Keratinocyte (primary cell): ENCODE data around the gene RRP1B. TPM values are rescaled to one million over a fixed set of nuclear protein-coding genes. Genes with fewer than 3 reads are reported as not detected.

Experiments used
- DNase-seq: peaks from one replicate; pipeline ENCODE4 v3.0.0-alpha.2; 2011; ENCODE audit warnings: low read depth, missing footprints, low spot score
- FAIRE-seq: peaks from 2 replicates; lab custom pipeline; 2011; peaks lifted over from hg19 to GRCh38; lab: Jason Lieb, UNC
- H2AFZ ChIP-seq: 2 replicates; pipeline ENCODE4 v1.6.0; 2012; ENCODE audit warnings: low read length, control low read depth, inconsistent platforms; ENCODE audit not compliant: control insufficient read depth
- H3K27ac ChIP-seq: 2 replicates; pipeline ENCODE4 v1.5.1; 2011; ENCODE audit warnings: low read length; ENCODE audit not compliant: control insufficient read depth, insufficient read depth
- H3K27me3 ChIP-seq: 3 replicates; pipeline ENCODE4 v1.6.0; 2011; ENCODE audit warnings: low read length; ENCODE audit not compliant: control insufficient read depth, insufficient read depth; ENCODE audit errors: extremely low read depth
- H3K36me3 ChIP-seq, 2 experiments: 2 replicates in 1 of 2; 3 replicates in 1 of 2; pipeline ENCODE4 v1.5.1; 2011; ENCODE audit warnings: low read length in 2 of 2, mild to moderate bottlenecking in 1 of 2; ENCODE audit not compliant: control insufficient read depth in 2 of 2, insufficient read depth in 2 of 2; ENCODE audit errors: extremely low read depth in 1 of 2
- H3K4me1 ChIP-seq: 3 replicates; pipeline ENCODE4 v1.5.1; 2011; ENCODE audit warnings: low read length; ENCODE audit not compliant: control insufficient read depth, insufficient read depth; ENCODE audit errors: extremely low read depth
- H3K4me2 ChIP-seq: 3 replicates; pipeline ENCODE4 v1.6.0; 2011; ENCODE audit warnings: low read depth, low read length; ENCODE audit not compliant: control insufficient read depth, insufficient read depth; ENCODE audit errors: extremely low read depth
- H3K4me3 ChIP-seq, 3 experiments: fragments of 200-600 bp in 1 of 3; sonication (generic) in 1 of 3; 2 replicates in 2 of 3; 3 replicates in 1 of 3; pipeline ENCODE4 v1.5.1; 2011 to 2016; ENCODE audit warnings: low read length in 3 of 3, mild to moderate bottlenecking in 3 of 3, control low read depth in 2 of 3, inconsistent platforms in 1 of 3, low read depth in 1 of 3, mixed read lengths in 1 of 3, mixed run types in 1 of 3, moderate library complexity in 1 of 3; ENCODE audit not compliant: control insufficient read depth in 2 of 3, insufficient read depth in 2 of 3; ENCODE audit errors: extremely low read depth in 1 of 3
- H3K79me2 ChIP-seq: 2 replicates; pipeline ENCODE4 v1.6.0; 2012; ENCODE audit warnings: low read length; ENCODE audit not compliant: control insufficient read depth, insufficient read depth
- H3K9ac ChIP-seq: 3 replicates; pipeline ENCODE4 v1.6.0; 2011; ENCODE audit warnings: low read length; ENCODE audit not compliant: control insufficient read depth, insufficient read depth; ENCODE audit errors: extremely low read depth
- H3K9me1 ChIP-seq: 3 replicates; pipeline ENCODE4 v1.6.0; 2011; ENCODE audit warnings: low read length; ENCODE audit not compliant: control insufficient read depth, insufficient read depth; ENCODE audit errors: extremely low read depth
- H3K9me3 ChIP-seq: 2 replicates; pipeline ENCODE4 v1.5.1; 2012; ENCODE audit warnings: low read depth, low read length; ENCODE audit not compliant: control insufficient read depth
- H4K20me1 ChIP-seq: 3 replicates; pipeline ENCODE4 v1.6.0; 2011; ENCODE audit warnings: low read length; ENCODE audit not compliant: control insufficient read depth, insufficient read depth; ENCODE audit errors: extremely low read depth
- EZH2 ChIP-seq: IDR thresholded peaks from one replicate; pipeline ENCODE4 v1.6.1; 2012; ENCODE audit warnings: inconsistent platforms, mild to moderate bottlenecking, low read length, moderate library complexity
- dilution Hi-C: fragments of 300-500 bp; cut with MboI; formaldehyde crosslinking; loops from one replicate; pipeline ENCODE4 v1.7.0; 2020; ENCODE audit warnings: low sequenced_read_pairs; ENCODE audit not compliant: extremely low pct_ligation_motif_present
- polyA plus RNA-seq, 5 experiments: library from polyadenylated mRNA; depleted of rRNA in 3 of 5; stranded (reverse) in 3 of 5; stranded (forward) in 1 of 5; unstranded in 1 of 5; fragments of >200 nt; gene quantifications; 1 replicate in 1 of 5; 2 replicates in 3 of 5; 3 replicates in 1 of 5; pipeline versions ENCODE4 v1.2.1 to v1.2.3, GENCODE V29; 2011 to 2012; ENCODE audit warnings: missing spikeins in 2 of 5, low read depth in 1 of 5, low replicate concordance in 1 of 5
- TF ChIP-seq, protein P1 (sequence below), 3 experiments: IDR thresholded peaks in 1 of 3; conservative IDR thresholded peaks in 1 of 3; optimal IDR thresholded peaks in 1 of 3; 2 replicates in 2 of 3; 3 replicates in 1 of 3; pipeline versions ENCODE3 to v1.5.1; 2011; ENCODE audit warnings: low read length in 3 of 3, mild to moderate bottlenecking in 3 of 3, moderate library complexity in 2 of 3, control low read depth in 1 of 3, inconsistent platforms in 1 of 3; ENCODE audit not compliant: insufficient read depth in 2 of 3; ENCODE audit errors: extremely low read depth in 1 of 3

The RRP1B gene
- polyA plus RNA-seq, 1 donor (not counting 4 experiments of a cell fraction or from before 2014, with no cell fraction given) = 19.8 TPM

DNA sequence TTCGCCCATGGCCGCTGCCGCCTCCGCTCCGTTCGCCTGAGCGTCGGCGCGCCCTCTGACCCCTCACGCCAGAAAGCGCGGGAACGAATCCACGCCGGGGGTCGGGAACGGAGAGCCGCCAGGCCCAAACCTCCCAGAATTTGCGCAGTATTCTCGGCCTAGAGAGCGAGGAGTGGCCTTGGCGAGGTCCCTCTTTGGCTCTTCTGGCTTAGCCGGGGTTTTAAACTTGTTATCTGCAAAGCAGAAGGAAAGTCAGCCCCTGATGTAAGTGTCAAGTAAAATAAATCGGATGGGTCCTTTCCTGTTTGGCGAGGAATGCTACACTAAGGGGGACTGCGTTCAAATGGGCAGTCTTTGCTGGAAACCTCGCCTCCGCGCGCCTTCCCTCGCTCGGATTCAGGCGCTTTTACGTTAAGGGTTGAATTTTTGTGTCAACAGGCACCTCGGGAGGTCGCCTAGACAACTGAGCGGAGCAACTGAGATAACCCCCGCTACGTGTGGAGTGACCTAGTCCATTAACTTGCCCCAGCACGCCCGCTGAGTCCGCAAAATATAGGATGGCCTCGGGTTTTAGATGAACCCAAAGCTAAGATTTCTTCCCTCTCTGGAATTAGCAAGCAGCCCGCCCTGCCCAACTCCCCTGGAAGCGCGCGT is 1.1 kb upstream of the RRP1B start:
- Histone ChIP-seq H3K27ac (no peak overlapping the region), H3K9ac (no peak overlapping the region), H3K4me1 (peaks cover 22% of the 10 kb centered on the region), H3K4me2 (no peak overlapping the region), H4K20me1 (no peaks in the 10 kb centered on the region), H3K9me1 (peaks cover 2% of the 10 kb centered on the region), H3K27me3 (no peaks in the 10 kb centered on the region), H3K36me3 (peaks cover 8 to 16% of the 10 kb centered on the region in 2 experiments), H3K9me3 (no peaks in the 10 kb centered on the region), H3K4me3 (no peak overlapping the region), H2AFZ (no peak overlapping the region), H3K79me2 (peaks cover 38% of the 10 kb centered on the region)
- DNase-seq = no peak
- FAIRE-seq = no peak
- dilution Hi-C loops = no loop called here
- TF ChIP-seq, protein P1, sequence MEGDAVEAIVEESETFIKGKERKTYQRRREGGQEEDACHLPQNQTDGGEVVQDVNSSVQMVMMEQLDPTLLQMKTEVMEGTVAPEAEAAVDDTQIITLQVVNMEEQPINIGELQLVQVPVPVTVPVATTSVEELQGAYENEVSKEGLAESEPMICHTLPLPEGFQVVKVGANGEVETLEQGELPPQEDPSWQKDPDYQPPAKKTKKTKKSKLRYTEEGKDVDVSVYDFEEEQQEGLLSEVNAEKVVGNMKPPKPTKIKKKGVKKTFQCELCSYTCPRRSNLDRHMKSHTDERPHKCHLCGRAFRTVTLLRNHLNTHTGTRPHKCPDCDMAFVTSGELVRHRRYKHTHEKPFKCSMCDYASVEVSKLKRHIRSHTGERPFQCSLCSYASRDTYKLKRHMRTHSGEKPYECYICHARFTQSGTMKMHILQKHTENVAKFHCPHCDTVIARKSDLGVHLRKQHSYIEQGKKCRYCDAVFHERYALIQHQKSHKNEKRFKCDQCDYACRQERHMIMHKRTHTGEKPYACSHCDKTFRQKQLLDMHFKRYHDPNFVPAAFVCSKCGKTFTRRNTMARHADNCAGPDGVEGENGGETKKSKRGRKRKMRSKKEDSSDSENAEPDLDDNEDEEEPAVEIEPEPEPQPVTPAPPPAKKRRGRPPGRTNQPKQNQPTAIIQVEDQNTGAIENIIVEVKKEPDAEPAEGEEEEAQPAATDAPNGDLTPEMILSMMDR (optimal IDR thresholded peaks at IDR 0.05 in 1 of 3, IDR thresholded peaks at IDR 0.05 in 1 of 3, conservative IDR thresholded peaks at IDR 0.05 in 1 of 3; ENCODE audit: extremely low read depth in 1 of 3, insufficient read depth in 2 of 3, low read length in 3 of 3) = no peak
- no peak for TF ChIP-seq EZH2

DNA sequence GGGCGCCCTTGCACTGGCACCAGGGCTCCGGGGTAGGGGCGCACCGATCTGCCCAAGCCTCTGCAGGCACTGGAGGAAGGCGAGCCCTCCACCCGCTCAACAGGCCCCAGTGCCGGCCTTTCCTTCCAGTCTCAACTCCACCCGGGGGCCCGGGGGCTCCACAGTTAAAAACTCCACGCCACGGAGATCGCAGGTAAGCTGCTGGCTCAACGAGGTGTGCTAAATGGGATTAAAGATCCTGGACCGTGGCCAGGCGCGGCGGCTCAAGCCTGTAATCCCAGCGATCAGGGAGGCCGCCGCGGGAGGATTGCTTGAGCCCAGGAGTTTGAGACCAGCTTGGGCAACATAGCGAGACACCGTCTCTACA is 608 bp upstream of the RRP1B start:
- H2AFZ ChIP-seq = peak overlapping the region; percentile 94
- H3K4me1 ChIP-seq = peaks cover 22% of the 10 kb centered on the region
- peaks cover 2% of the 10 kb centered on the region for H3K9me1 ChIP-seq
- H3K9me3 ChIP-seq = no peaks in the 10 kb centered on the region
- peak overlapping the region in 1 of 3 experiments; percentile 97 for H3K4me3 ChIP-seq
- H3K27me3 ChIP-seq = no peaks in the 10 kb centered on the region
- peak overlapping the region; percentile 93 for H3K9ac ChIP-seq
- no peak overlapping the region for H3K27ac ChIP-seq
- no peak for DNase-seq
- dilution Hi-C loops = no loop called here
- no peak for TF ChIP-seq EZH2
- TF ChIP-seq, protein P1 (optimal IDR thresholded peaks at IDR 0.05 in 1 of 3, IDR thresholded peaks at IDR 0.05 in 1 of 3, conservative IDR thresholded peaks at IDR 0.05 in 1 of 3; ENCODE audit: extremely low read depth in 1 of 3, insufficient read depth in 2 of 3, low read length in 3 of 3) = no peak
- H4K20me1 ChIP-seq = no peaks in the 10 kb centered on the region
- H3K4me2 ChIP-seq = peak overlapping the region; percentile 80
- FAIRE-seq = no peak
- peaks cover 39% of the 10 kb centered on the region for H3K79me2 ChIP-seq
- peaks cover 8 to 16% of the 10 kb centered on the region in 2 experiments for H3K36me3 ChIP-seq
